Transverse colon (tissue), 3 donors: ENCODE measurements around the gene PPP1R3G.

Experiments used
- CTCF ChIP-seq, 5 experiments: fragments of 200-600 bp in 3 of 5; fragments of 450-650 bp in 2 of 5; sonication (generic) in 3 of 5; IDR thresholded peaks; 1 replicate in 2 of 5; 2 replicates in 3 of 5; pipeline ENCODE4 v1.5.1; 2016 to 2017; ENCODE audit warnings: antibody characterized with exemption in 5 of 5, inconsistent platforms in 3 of 5, mild to moderate bottlenecking in 2 of 5, moderate library complexity in 1 of 5
- EP300 ChIP-seq: sonication (generic); formaldehyde crosslinking; IDR thresholded peaks from one replicate; pipeline ENCODE4 v1.6.1; 2017; ENCODE audit warnings: antibody characterized with exemption, low read depth
- POLR2A ChIP-seq: fragments of 450-650 bp; IDR thresholded peaks from one replicate; pipeline ENCODE4 v1.6.1; 2016; ENCODE audit warnings: antibody characterized with exemption, mild to moderate bottlenecking, moderate library complexity

GRCh38 chr6:5095236-5095635 is 10.1 kb downstream of the PPP1R3G start:
- TF ChIP-seq CTCF (IDR thresholded peaks at IDR 0.05) = no peak
- no peak for TF ChIP-seq EP300
- no peak for TF ChIP-seq POLR2A
